DMS114 treated with DMSO at 0.1 percent for 48 hours (cell line): ENCODE results near the gene DNAJB4.
"Not testable (repeated sequence)": the region's sequence is repeated elsewhere in the genome, so short reads cannot be mapped to it uniquely, and the experiment has no call there.

Experiments
- DNase-seq: peaks from one replicate; lab custom pipeline; 2025; ENCODE audit not compliant: unreplicated experiment; lab: John Stamatoyannopoulos, UW

Gene DNAJB4

GRCh38 chr1:78004719-78005447, at the start of gene DNAJB4:
Gene DNAJB4, plus strand, starts transcription at chr1:78004939. Its CDS starts 172 bp downstream, at chr1:78005111.
- peak; percentile 99 for DNase-seq

GRCh38 chr1:77955709-77956108, 49.0 kb upstream of the DNAJB4 start:
- DNase-seq = no peak

- no peak for DNase-seq
These were observed 48.3 kb upstream of the DNAJB4 start for GRCh38 chr1:77956464-77956863.

- DNase-seq = no peak
These were observed 46.3 kb upstream of the DNAJB4 start for GRCh38 chr1:77958391-77958790.

GRCh38 chr1:77958850-77959249, 45.9 kb upstream of the DNAJB4 start:
- DNase-seq = no peak

- no peak for DNase-seq
These were observed 43.3 kb upstream of the DNAJB4 start for GRCh38 chr1:77961392-77961791.

GRCh38 chr1:77966291-77966690, 38.4 kb upstream of the DNAJB4 start:
- DNase-seq = no peak

- DNase-seq = no peak
These were observed 34.5 kb upstream of the DNAJB4 start for GRCh38 chr1:77970192-77970591.

- no peak for DNase-seq
These were observed 32.7 kb upstream of the DNAJB4 start for GRCh38 chr1:77972080-77972479.

GRCh38 chr1:77975386-77975785, 29.4 kb upstream of the DNAJB4 start:
- DNase-seq = no peak

GRCh38 chr1:77975907-77976306, 28.8 kb upstream of the DNAJB4 start:
- no peak for DNase-seq

- DNase-seq = no peak
These were observed 28.2 kb upstream of the DNAJB4 start for GRCh38 chr1:77976433-77977076.

GRCh38 chr1:77977989-77978292, 26.8 kb upstream of the DNAJB4 start:
- no peak for DNase-seq

- peak; percentile 85 for DNase-seq
These were observed 26.3 kb upstream of the DNAJB4 start for GRCh38 chr1:77978293-77978968.

- DNase-seq = peak; percentile 99
These were observed 25.5 kb upstream of the DNAJB4 start, which contains the start of gene FUBP1 for GRCh38 chr1:77978969-77979876. Gene FUBP1, minus strand, starts transcription at chr1:77979072. Its CDS starts 68 bp downstream, at chr1:77979004.

- not testable (repeated sequence) for DNase-seq
These were observed 21.3 kb upstream of the DNAJB4 start for GRCh38 chr1:77983352-77983996.

- no peak for DNase-seq
These were observed 20.8 kb upstream of the DNAJB4 start for GRCh38 chr1:77983997-77984355.

- DNase-seq = no peak
These were observed 20.1 kb upstream of the DNAJB4 start for GRCh38 chr1:77984629-77985028.

GRCh38 chr1:77986810-77987209, 17.9 kb upstream of the DNAJB4 start:
- DNase-seq = no peak

GRCh38 chr1:77987919-77988318, 16.8 kb upstream of the DNAJB4 start:
- no peak for DNase-seq

- no peak for DNase-seq
These were observed 15.0 kb upstream of the DNAJB4 start for GRCh38 chr1:77989744-77990143.
